ENCODE results near the gene SMARCB1.

Gene SMARCB1

GRCh38 chr22:23781065-23781464 is 5.7 kb upstream of the SMARCB1 start:
- DNase-seq = no peak

- no peak for DNase-seq
Observed at GRCh38 chr22:23781511-23782183, 5.1 kb upstream of the SMARCB1 start.

- DNase-seq = no peak
Observed at GRCh38 chr22:23782252-23782651, 4.5 kb upstream of the SMARCB1 start.

GRCh38 chr22:23782703-23783102 is 4.1 kb upstream of the SMARCB1 start:
- DNase-seq = no peak

GRCh38 chr22:23783265-23784150 is 3.3 kb upstream of the SMARCB1 start:
- DNase-seq = no peak

- DNase-seq = no peak
Observed at GRCh38 chr22:23784215-23784732, 2.5 kb upstream of the SMARCB1 start.

- DNase-seq = no peak
Observed at GRCh38 chr22:23786261-23786710, 480 bp upstream of the SMARCB1 start.

- DNase-seq = no peak
Observed at GRCh38 chr22:23787600-23787896, 782 bp downstream of the SMARCB1 start.

- DNase-seq = no peak
Observed at GRCh38 chr22:23787910-23788309, 1.1 kb downstream of the SMARCB1 start.

GRCh38 chr22:23789121-23789520 is 2.4 kb downstream of the SMARCB1 start:
- DNase-seq = no peak

- DNase-seq = no peak
Observed at GRCh38 chr22:23789638-23790037, 2.9 kb downstream of the SMARCB1 start.

GRCh38 chr22:23790819-23791737 is 4.3 kb downstream of the SMARCB1 start:
- DNase-seq = no peak

- DNase-seq = no peak
Observed at GRCh38 chr22:23791738-23792645, 5.2 kb downstream of the SMARCB1 start.

- no peak for DNase-seq
Observed at GRCh38 chr22:23793326-23793725, 6.6 kb downstream of the SMARCB1 start.

- DNase-seq = no peak
Observed at GRCh38 chr22:23796461-23796860, 9.7 kb downstream of the SMARCB1 start.

GRCh38 chr22:23800297-23801237 is 13.8 kb downstream of the SMARCB1 start:
- DNase-seq = no peak

GRCh38 chr22:23801238-23801821 is 14.6 kb downstream of the SMARCB1 start:
- DNase-seq = no peak

GRCh38 chr22:23801886-23802377 is 15.2 kb downstream of the SMARCB1 start:
- no peak for DNase-seq

- DNase-seq = no peak
Observed at GRCh38 chr22:23803001-23803819, 16.4 kb downstream of the SMARCB1 start.
